NCI-H2081 treated with DMSO at 0.1 percent for 48 hours (cell line): ENCODE measurements around the gene RNF150.
"Not testable (repeated sequence)": the region's sequence is repeated elsewhere in the genome, so short reads cannot be mapped to it uniquely, and the experiment has no call there.

Experiments used
- DNase-seq: peaks from one replicate; lab custom pipeline; 2025; lab: John Stamatoyannopoulos, UW

Gene RNF150

GRCh38 chr4:141133146-141133998, at the start of gene RNF150:
TSS of gene RNF150 (minus strand) at chr4:141133469.
- peak; percentile 26 for DNase-seq

DNA sequence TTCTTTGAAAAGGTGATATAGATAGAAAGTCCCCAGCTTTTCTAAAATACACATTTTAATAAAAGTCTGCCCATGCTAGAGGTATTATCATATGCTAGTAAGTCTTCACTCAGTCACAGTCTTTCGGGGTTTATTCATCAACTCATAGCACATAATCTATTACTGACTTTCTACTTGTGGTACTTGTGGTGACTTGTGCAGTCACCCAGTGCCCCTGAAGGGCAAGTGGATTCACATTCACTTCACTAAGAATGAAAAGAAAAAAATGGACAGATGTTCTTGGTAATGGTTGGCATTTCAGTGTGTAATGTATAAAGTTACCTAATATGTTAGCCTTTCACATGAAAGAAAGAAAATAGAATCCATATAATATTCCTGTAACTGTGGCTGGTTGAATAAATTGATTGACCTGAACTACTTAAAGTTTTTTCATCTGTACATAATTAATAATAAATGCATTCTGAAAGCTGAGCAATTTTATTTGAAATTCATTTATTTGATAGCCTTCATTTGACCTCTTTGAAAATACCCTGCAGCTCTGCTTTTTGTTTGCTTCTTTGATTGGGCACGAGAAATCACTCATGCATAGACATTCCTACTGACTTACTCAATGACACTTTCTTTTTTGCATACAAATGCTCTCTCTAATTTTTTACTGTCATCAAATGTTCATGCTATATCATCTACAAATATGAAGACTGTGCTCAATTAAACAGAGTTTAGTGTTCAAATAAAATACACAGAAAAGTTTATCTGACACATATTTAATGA, 47.9 kb upstream of the RNF150 start:
- DNase-seq = no peak

- no peak for DNase-seq
Observed at GRCh38 chr4:141179474-141180373, 46.5 kb upstream of the RNF150 start.

DNA sequence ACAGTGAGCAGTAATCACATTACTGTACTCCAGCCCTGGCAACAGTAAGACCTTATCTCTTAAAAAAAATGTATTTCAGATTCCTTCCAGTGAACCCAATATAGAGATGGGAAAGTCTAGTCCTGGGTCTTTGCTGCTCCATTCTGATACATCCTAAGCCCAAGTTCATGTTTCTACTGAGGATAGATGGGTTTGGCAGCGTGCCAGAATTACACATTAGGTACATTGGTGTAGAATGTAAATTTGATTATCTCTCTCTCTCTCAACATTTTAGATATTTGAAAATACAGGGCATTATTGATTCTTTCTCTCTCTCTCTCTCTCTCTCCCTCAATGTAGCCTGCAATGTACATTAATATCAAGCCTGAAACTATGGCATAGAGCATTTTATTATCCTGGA, 43.9 kb upstream of the RNF150 start:
- no peak for DNase-seq

DNA sequence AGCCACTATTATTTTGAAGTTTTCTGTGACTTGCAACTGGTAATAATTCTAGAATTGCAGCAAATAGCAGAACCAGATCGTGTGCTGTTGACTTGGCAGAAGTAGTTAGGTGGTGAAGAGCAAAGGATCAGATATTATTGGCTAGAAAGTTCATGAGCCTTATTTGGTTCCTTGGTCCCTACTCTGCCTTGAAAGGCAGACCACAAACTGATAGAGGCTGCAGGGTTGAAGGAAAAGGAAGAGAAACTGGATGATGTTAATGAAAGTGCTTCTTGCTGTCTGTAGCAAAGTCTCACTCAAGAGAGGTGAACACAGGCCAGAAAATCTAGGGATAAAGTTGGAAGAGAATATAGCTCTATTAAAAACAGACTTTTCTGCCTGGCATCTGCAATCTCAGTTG, 41.2 kb upstream of the RNF150 start:
- DNase-seq = no peak

DNA sequence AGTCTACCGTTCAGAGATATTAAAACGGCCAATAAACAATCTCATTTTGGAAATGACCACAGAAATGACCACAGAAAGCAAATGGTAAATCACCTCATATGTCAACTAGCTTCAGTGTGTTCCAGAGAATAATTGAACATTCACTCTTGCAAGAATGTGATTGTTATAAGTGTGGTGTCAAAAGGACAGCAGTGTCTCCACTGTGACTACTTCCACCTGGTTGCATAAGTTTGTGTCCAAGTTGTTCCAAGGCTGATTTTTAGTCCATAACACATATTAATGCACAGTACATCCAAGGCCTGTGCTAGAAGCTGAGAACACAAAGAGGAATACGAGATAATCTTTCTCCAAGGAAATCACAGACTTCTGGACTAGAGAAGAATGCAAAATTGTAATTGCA, 37.4 kb upstream of the RNF150 start:
- no peak for DNase-seq

GRCh38 chr4:141169391-141169790, 36.1 kb upstream of the RNF150 start:
- no peak for DNase-seq

- not testable (repeated sequence) for DNase-seq
Observed at GRCh38 chr4:141165001-141165400, 31.7 kb upstream of the RNF150 start.

GRCh38 chr4:141159027-141159426, 25.8 kb upstream of the RNF150 start:
- DNase-seq = no peak

DNA sequence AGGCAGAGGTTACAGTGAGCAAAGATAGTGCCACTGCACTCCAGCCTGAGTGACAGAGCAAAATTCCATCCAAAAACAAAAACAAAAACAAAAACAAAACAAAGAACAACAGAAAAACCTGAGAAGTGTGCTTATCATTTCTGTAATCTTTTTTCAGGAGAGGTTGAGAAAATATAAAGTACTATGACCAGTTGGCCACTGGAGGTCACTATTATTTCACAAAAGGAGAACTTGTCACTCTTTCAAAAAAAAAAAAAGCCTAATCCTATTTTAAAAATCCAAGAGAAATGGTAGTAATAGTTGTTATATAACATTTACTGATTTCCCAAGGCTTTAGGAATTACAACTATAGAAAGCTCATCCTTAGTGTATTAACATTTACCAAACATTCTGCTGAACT, 24.9 kb upstream of the RNF150 start:
- DNase-seq = no peak

DNA sequence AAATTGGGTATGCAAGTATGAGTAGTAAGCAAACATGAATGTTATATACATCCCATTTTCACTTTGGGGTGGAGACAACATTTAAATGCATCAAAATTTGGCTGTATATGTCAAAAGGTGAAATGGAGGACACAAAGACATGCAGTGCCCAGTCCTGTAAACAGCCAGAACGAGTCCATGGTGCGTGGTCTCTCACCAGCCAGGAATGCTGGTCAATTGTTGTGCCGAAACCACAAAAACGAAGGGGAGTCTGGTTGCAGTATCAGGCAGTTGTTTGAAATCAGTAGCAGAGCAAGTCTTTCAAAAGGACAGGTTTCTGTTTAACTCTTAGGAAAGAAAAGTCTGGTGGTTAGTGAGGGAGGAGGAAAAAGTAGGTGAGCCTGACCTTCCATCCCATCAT, 22.3 kb upstream of the RNF150 start:
- no peak for DNase-seq

DNA sequence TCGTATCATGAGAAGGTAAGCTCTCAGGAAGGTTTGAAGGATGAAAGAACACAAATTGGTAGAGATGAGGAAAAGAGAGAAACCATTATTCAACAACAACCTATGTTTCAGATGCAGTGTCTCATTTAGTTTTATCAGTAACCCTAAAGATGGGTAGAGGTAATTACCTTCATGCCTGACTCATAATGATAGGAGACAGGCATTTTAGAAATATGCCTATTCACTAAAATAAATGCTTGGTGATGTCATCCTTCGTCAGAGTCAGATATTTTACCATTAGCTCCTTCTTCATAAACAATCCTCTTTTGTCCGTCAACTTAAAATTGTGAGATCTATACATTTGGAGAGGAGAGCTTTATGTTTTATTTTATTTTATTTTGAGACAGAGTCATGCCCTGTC, 21.5 kb upstream of the RNF150 start:
- no peak for DNase-seq

- no peak for DNase-seq
Observed at GRCh38 chr4:141153751-141154510, 20.7 kb upstream of the RNF150 start.

DNA sequence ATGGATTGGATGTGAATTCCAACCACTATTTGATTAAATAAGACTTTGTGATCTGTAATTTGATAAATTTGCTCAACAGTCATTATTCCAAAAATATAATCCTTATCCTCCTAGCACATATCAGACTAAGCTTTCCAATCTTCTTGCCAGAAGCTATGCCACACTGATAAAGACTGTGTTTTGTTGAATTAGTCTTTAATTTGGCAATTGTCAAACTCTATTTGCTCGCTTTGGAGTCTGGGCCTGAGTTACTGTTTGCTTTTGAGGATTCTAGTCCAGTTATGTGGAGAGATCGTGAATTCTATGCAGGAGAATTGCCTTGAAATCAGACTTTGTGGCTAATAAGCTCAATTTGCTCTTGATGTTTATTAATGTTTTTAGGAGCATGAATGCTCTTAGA, 10.9 kb upstream of the RNF150 start:
- no peak for DNase-seq

DNA sequence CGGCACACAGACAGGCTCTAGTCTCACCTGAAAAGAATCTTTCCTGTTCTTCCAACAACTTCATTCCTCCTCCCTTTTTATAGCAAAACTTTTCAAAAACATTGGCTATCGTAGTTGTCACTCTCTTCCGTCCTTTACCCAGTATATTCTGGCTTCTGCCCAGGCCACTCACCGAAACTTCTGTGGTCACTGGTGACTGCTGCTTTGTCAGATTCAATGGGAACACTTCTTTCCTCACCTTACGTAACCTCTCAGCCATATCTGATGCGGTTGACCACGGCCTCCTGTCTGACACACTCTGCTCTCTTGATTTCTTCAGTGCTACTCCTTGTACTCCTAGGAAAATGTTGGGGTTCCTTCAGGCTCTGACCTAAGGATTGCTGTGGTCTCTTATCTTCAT, 9.2 kb upstream of the RNF150 start:
- no peak for DNase-seq

GRCh38 chr4:141140391-141141200, 7.3 kb upstream of the RNF150 start:
- peak; percentile 19 for DNase-seq

DNA sequence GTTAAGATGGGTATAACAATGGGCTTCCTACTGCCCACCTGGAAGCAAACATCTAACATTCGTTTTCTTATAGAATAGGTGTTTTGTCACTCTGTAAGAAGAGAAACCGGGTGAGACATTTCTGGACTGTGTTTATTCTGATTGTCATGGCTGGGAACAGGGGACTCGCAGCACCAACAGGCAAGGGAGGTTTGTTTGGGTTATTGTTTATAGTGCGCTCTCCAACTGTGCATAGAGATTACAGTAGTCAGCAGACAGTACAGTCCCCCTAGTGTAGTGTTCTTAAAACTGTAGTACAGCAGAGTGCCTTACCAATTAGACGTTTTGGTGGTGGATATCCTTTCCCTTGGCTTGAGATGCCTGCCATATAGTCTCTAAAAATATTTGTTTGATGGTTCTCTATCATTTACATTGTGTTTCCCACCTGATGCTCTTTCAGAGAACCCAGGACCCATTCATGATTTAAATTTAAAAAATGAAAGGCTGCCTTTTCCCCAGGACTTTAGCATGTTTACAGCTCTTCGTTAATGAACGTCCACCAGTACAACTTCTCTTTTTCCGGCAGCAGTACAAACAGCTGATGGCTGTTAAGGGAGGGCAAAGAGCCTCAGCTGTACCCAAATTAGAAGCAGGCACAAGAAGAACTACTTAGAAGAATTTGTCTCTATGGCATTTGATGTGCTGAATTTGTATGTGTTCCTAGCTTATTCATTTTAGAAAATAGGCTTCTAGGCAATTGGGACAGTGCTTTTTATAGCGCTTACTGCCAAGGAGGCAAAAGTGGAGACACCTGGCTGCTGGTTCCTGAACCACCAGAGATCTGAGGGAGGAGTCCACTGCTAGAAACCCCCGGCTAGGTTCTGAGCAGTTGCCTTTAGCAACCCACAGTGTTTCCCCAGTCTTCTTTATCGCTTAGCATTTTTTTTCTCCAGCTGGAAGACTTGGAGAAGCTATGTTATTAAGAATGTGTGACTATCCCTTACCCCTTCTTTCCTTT, 1.0 kb upstream of the RNF150 start:
- no peak for DNase-seq

- DNase-seq = no peak
Observed at GRCh38 chr4:141132709-141133145, 542 bp downstream of the RNF150 start.

GRCh38 chr4:141132072-141132708, 1.1 kb downstream of the RNF150 start:
- DNase-seq = no peak
